GM12873 (cell line): ENCODE data around the gene ABRAXAS1.

ENCODE experiments used
- CTCF ChIP-seq: IDR thresholded peaks from 2 replicates; pipeline ENCODE4 v1.5.1; 2012; ENCODE audit warnings: low read depth, mild to moderate bottlenecking, moderate library complexity, low read length, control low read depth; ENCODE audit not compliant: insufficient read depth; ENCODE audit errors: missing control alignments

ABRAXAS1 gene

DNA sequence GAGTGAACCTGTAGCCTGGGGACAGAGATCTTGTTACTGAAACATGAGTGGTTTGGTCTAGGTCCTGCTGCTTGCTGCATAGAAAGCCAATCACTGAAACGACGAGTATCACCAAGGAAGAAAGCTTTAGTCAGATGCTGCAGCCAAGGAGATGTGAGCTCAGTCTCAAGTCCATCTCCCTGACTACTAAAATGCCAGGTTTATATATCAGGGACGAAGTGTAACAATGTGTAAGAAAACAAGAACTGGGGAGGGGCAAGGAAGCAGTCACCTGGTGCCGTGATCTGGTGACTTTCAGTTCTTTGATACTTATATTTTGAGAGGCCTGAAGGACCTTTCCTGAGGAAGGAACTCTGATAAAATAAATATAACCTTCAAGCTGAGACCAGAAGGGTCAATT is 19.6 kb upstream of the ABRAXAS1 start:
- TF ChIP-seq CTCF, result no peak

- TF ChIP-seq CTCF, result no peak
Observed at GRCh38 chr4:83503974-83504373, 19.1 kb upstream of the ABRAXAS1 start.

- no peak for TF ChIP-seq CTCF
Observed at GRCh38 chr4:83498187-83498586, 13.3 kb upstream of the ABRAXAS1 start.

DNA sequence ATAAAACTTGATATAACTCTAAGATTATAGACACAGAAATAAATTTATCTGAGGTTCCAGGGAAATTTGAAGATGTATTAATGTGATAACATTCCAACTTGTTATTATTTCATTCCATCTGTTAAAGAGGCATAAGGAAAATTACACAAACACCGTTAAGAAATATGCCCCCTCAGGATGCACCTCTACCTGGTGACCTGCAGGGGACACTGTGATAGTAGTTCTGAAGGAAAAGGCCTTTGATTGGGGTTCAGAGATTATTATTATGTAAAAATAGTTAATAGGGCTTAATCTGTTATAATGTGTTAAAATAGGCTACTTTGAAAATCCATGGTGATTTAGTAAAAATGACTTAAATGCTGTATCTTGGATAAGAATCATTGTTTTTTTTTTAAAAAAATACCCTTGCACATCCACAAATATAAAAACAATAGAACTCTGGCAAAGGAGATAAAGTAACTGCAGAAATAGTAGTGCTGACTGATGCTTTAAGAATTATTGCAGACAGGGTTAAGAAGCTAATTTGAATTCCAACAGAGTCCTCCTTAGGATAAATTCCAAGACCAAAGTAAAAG is 6.1 kb upstream of the ABRAXAS1 start:
- TF ChIP-seq CTCF, result peak; percentile 79

DNA sequence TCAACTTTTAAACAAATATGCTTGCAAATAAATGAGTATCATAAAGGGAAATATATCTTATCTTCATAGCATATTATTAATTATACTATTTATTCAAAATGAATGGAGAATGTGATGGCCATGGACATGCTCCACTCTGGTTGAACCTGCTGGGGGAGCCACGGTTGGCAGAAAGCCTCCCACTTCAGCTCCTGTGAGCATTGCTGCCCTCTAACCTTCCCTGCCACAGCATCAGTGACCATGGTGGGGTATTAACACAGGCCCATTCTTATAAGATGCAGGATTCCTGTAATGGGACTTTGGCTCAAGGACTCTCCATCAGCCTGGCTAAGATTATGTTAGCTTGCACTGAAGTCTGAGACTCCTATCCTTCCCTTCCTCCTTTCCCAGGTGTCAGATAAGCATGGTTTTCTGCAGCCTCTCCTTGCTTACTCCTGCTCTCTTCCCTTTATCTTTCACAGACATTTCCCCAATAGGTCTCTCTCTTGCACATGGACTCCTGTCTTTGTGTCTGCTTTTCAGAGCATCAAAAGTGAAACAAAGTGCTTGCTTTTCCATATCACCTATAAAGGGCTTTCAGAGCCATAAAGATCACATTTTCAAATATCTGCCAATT is 4.9 kb upstream of the ABRAXAS1 start:
- no peak for TF ChIP-seq CTCF

DNA sequence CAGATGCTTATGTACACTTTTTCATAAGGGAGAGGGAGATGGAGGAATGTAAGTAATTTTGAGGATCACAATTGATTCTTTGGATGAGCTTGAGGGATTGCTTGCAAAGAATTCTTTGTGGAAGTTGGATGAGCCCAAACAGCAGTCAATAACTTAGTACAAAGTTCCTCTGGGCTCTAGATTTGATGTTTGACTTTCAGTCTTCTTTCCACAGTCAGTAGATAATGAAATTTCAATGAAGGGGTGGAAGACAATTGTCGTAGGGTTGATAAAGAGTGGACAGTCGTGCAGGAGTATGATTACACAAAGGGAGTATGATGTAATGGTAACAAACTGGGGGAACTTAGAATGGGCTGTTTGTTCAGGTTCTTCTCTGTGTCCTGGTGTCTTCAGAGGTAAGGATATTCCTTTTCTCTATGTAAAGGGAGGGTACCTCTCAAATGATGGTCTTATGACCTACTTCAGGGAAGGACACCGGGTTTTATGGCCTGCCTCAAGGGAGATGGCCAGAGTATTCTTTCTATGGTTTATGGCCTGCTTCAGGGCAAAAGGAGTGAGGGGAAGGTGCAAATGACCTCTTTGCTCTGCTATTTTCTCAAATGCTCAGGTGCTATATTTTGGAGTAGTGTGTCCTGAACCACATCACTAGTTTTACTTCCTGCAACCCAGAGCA is 1.7 kb upstream of the ABRAXAS1 start:
- no peak for TF ChIP-seq CTCF

DNA sequence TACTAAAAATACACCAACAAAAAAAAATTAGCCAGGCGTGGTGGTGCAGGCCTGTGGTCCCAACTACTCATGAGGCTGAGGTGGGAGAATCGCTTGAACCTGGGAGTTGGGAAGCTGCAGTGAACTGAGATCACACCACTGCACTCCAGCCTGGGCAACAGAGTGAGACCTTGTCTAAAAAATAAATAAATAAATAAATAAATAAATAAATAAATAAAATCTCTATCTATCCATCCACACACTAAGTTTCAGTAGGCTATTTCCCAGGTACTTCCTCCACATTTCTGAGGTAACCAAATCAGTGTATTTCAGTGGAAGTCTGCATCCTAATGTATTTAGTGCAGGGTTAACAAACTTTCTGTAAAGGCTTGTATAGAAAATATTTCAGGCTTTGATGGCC is 10.9 kb downstream of the ABRAXAS1 start:
- TF ChIP-seq CTCF, result no peak
